Ovary (tissue), 9 donors: ENCODE measurements around the gene RANBP9. TPM values are rescaled to one million over a fixed set of nuclear protein-coding genes. Genes with fewer than 3 reads are reported as not detected.

Experiments used
- DNase-seq, 5 donors: peaks; one replicate each; pipeline ENCODE4 v3.0.0-alpha.2; 2019 to 2020
- H3K27ac ChIP-seq, 2 donors: fragments of 200-600 bp; one replicate each; pipeline versions ENCODE4 v1.5.1 to v1.8.0; 2019 to 2022
- H3K27me3 ChIP-seq: fragments of 200-600 bp; one replicate; pipeline ENCODE4 v1.8.0; 2022
- H3K36me3 ChIP-seq: fragments of 200-600 bp; sonication (generic); one replicate; pipeline ENCODE4 v1.5.1; 2019
- H3K4me1 ChIP-seq: one replicate; pipeline ENCODE4 v1.8.1; 2013; ENCODE audit warnings: mild to moderate bottlenecking, moderate library complexity; ENCODE audit not compliant: insufficient read depth
- H3K4me3 ChIP-seq: fragments of 200-600 bp; sonication (generic); one replicate; pipeline ENCODE4 v1.5.1; 2017
- H3K9me3 ChIP-seq, 2 donors: fragments of 200-600 bp in 1 of 2; sonication (generic) in 1 of 2; one replicate each; pipeline versions ENCODE4 v1.5.1 to v1.8.1; 2013 to 2019; ENCODE audit warnings: mild to moderate bottlenecking in 1 of 2, moderate library complexity in 1 of 2
- CTCF ChIP-seq, 3 donors: fragments of 450-650 bp in 2 of 3; fragments of 200-600 bp in 1 of 3; IDR thresholded peaks; one replicate each; pipeline versions ENCODE4 v1.5.1 to v1.8.0; 2016 to 2022; ENCODE audit warnings: antibody characterized with exemption in 3 of 3, mild to moderate bottlenecking in 1 of 3
- EP300 ChIP-seq: sonication (generic); formaldehyde crosslinking; IDR thresholded peaks from one replicate; pipeline ENCODE4 v1.6.1; 2017; ENCODE audit warnings: antibody characterized with exemption
- POLR2A ChIP-seq: fragments of 450-650 bp; IDR thresholded peaks from one replicate; pipeline ENCODE4 v1.6.1; 2017; ENCODE audit warnings: antibody characterized with exemption, mild to moderate bottlenecking, moderate library complexity
- WGBS, 3 donors: extraction: QIAGEN DNeasy Blood & Tissue Kit in 1 of 3; methylation state at CpG; one replicate each; pipeline versions ENCODE4 v1.1.5 to v1.1.7; 2013 to 2017; 5-methylcytosine and 5-hydroxymethylcytosine counted together
- intact Hi-C, 4 donors: fragments of 100-400 bp; cut with DNase I; formaldehyde crosslinking; loops; one replicate each; pipeline versions ENCODE4 v1.11.0 to v1.15.1; 2022 to 2023
- polyA plus RNA-seq, 2 donors: library from polyadenylated mRNA; stranded (reverse); fragments of 200-250 nt in 1 of 2; fragments of 350-450 nt in 1 of 2; fragmentation: Illumina TruSeq in 1 of 2; extraction: RNeasy Lipid Tissue Mini Kit (QIAGEN cat#74804) in 1 of 2; gene quantifications; one replicate each; pipeline ENCODE4 v1.2.3, GENCODE V29; 2013 to 2014
- total RNA-seq, 7 donors: library from RNA; depleted of rRNA in 2 of 7; stranded (reverse); fragments of >200 nt in 2 of 7; fragmentation: NEBNext Ultra II Directional in 3 of 7; extraction: Animal tissue kit (Norgen Biotek cat#: 25700) in 3 of 7; gene quantifications; one replicate each; pipeline versions ENCODE4 v1.1.0 to v1.2.4, GENCODE V29; 2016 to 2023
- donor health status: DM: no; HTN: no; CAD: no; lungs with moderate emphysema.
- donor health status: DM: no; HTN: no; CAD: no.
- donor health status: Bipolar disorder and iron deficiency.
- donor health status: DM: yes; HTN: yes; CAD: no.
- donor health status: DM: no; HTN: no; CAD: no.
- donor health status: DM: yes; HTN: yes; CAD: no.

RANBP9 gene
- total and polyA plus RNA-seq, 9 donors = 24.8 to 50.6 (median 37.0) TPM

GRCh38 chr6:13743736-13744127 is 32.1 kb upstream of the RANBP9 start:
- no peak overlapping the region for H3K27ac ChIP-seq
- H3K4me3 ChIP-seq = no peak overlapping the region
- intact Hi-C loops = no loop called here
- 94 to 97% (median 95%) methylated on average over 7 of the region's 7 CpGs for WGBS, 3 donors
- H3K4me1 ChIP-seq = no peaks in the 10 kb centered on the region
- TF ChIP-seq POLR2A (no peak), EP300 (no peak), CTCF (IDR thresholded peaks at IDR 0.05) (no peak)
- no peaks in the 10 kb centered on the region for H3K27me3 ChIP-seq
- no peaks in the 10 kb centered on the region for H3K36me3 ChIP-seq
- DNase-seq = no peak
- H3K9me3 ChIP-seq = no peaks in the 10 kb centered on the region

GRCh38 chr6:13742961-13743735 is 31.5 kb upstream of the RANBP9 start:
- no peaks in the 10 kb centered on the region for H3K27me3 ChIP-seq

GRCh38 chr6:13741365-13741764 is 29.7 kb upstream of the RANBP9 start:
- no peak for DNase-seq
- 86 to 96% (median 92%) methylated on average over 4 of the region's 4 CpGs for WGBS, 3 donors
- H3K4me1 ChIP-seq = no peaks in the 10 kb centered on the region
- H3K27ac ChIP-seq = no peak overlapping the region
- no peaks in the 10 kb centered on the region for H3K27me3 ChIP-seq
- intact Hi-C loops = no loop called here
- TF ChIP-seq EP300 (no peak), CTCF (IDR thresholded peaks at IDR 0.05) (no peak), POLR2A (no peak)
- H3K9me3 ChIP-seq = no peaks in the 10 kb centered on the region
- H3K4me3 ChIP-seq = no peak overlapping the region
- H3K36me3 ChIP-seq = no peaks in the 10 kb centered on the region

More at GRCh38 chr6:13742961-13743735, 31.5 kb upstream of the RANBP9 start:
- H3K27ac ChIP-seq = no peak overlapping the region
- no peaks in the 10 kb centered on the region for H3K4me1 ChIP-seq
- WGBS, 3 donors = 58 to 77% (median 69%) methylated on average over 55 to 56 of the region's 56 CpGs
- intact Hi-C loops = no loop called here
- TF ChIP-seq CTCF (IDR thresholded peaks at IDR 0.05) (no peak), EP300 (no peak), POLR2A (no peak)
- H3K4me3 ChIP-seq = peak overlapping the region; percentile 22
- peak in 3 of 5 donors; percentile 28 to 41 (median 35) for DNase-seq
- H3K9me3 ChIP-seq = no peaks in the 10 kb centered on the region
- H3K36me3 ChIP-seq = no peaks in the 10 kb centered on the region

GRCh38 chr6:13735031-13735430 is 23.4 kb upstream of the RANBP9 start:
- Histone ChIP-seq H3K4me1 (peaks cover 8% of the 10 kb centered on the region), H3K27me3 (no peaks in the 10 kb centered on the region), H3K27ac (no peak overlapping the region), H3K4me3 (no peak overlapping the region), H3K9me3 (no peaks in the 10 kb centered on the region), H3K36me3 (no peaks in the 10 kb centered on the region)
- DNase-seq = no peak
- TF ChIP-seq POLR2A = no peak
- TF ChIP-seq EP300 = no peak
- TF ChIP-seq CTCF (IDR thresholded peaks at IDR 0.05) = no peak
- 95 to 97% (median 96%) methylated on average over 2 of the region's 2 CpGs for WGBS, 3 donors
- intact Hi-C loops = no loop called here
